Neural progenitor cell (in vitro differentiated cells): ENCODE results near the gene CAMK1G. TPM values are rescaled to one million over a fixed set of nuclear protein-coding genes. Genes with fewer than 3 reads are reported as not detected.

Source experiments
- DNase-seq: peaks from one replicate; pipeline ENCODE4 v3.0.0-alpha.2; 2016; ENCODE audit warnings: low spot score
- H2AFZ ChIP-seq: fragments of 200-600 bp; sonication (generic); replicated peaks from 2 replicates; pipeline ENCODE4 v1.6.1; 2016; ENCODE audit warnings: antibody characterized with exemption
- H3F3A ChIP-seq: fragments of 200-600 bp; sonication (generic); 2 replicates; pipeline ENCODE4 v1.6.1; 2016; ENCODE audit warnings: antibody characterized with exemption, low read depth
- H3K27ac ChIP-seq: fragments of 200-600 bp; sonication (generic); 2 replicates; pipeline ENCODE4 v1.5.1; 2016; ENCODE audit warnings: mild to moderate bottlenecking
- H3K27me3 ChIP-seq: fragments of 200-600 bp; sonication (generic); 2 replicates; pipeline ENCODE4 v1.6.1; 2016; ENCODE audit warnings: mild to moderate bottlenecking, moderate library complexity
- H3K36me3 ChIP-seq: fragments of 200-600 bp; sonication (generic); 2 replicates; pipeline ENCODE4 v1.5.1; 2016
- H3K4me1 ChIP-seq: fragments of 200-600 bp; sonication (generic); 2 replicates; pipeline ENCODE4 v1.6.1; 2016; ENCODE audit warnings: mixed run types
- H3K4me2 ChIP-seq: fragments of 200-600 bp; sonication (generic); 2 replicates; pipeline ENCODE4 v1.6.1; 2016
- H3K4me3 ChIP-seq: fragments of 200-600 bp; sonication (generic); 2 replicates; pipeline ENCODE4 v1.5.1; 2016
- H3K79me2 ChIP-seq: fragments of 200-600 bp; sonication (generic); 2 replicates; pipeline ENCODE4 v1.6.1; 2016; ENCODE audit warnings: low read depth
- H3K9ac ChIP-seq: fragments of 200-600 bp; sonication (generic); 2 replicates; pipeline ENCODE4 v1.6.1; 2016
- H3K9me3 ChIP-seq: fragments of 200-600 bp; sonication (generic); 2 replicates; pipeline ENCODE4 v1.5.1; 2016; ENCODE audit warnings: low read depth
- H4K20me1 ChIP-seq: fragments of 200-600 bp; sonication (generic); 2 replicates; pipeline ENCODE4 v1.6.1; 2016; ENCODE audit warnings: low read depth
- H3K27ac Mint-ChIP-seq: 3 replicates; pipeline ENCODE4 v1.8.0; 2021; ENCODE audit warnings: mixed read lengths
- H3K27me3 Mint-ChIP-seq: 2 replicates; pipeline ENCODE4 v1.8.0; 2022; ENCODE audit warnings: low read depth, mild to moderate bottlenecking, inconsistent platforms, moderate library complexity, mixed read lengths; ENCODE audit not compliant: insufficient read depth
- H3K36me3 Mint-ChIP-seq: 3 replicates; pipeline ENCODE4 v1.8.0; 2021; ENCODE audit warnings: mixed read lengths
- H3K4me1 Mint-ChIP-seq: 3 replicates; pipeline ENCODE4 v1.8.0; 2021; ENCODE audit warnings: mixed read lengths
- H3K4me3 Mint-ChIP-seq: 3 replicates; pipeline ENCODE4 v1.8.0; 2021; ENCODE audit warnings: mild to moderate bottlenecking, moderate library complexity, mixed read lengths
- H3K9me3 Mint-ChIP-seq: 3 replicates; pipeline ENCODE4 v1.8.0; 2020; ENCODE audit warnings: mixed read lengths
- CTCF ChIP-seq: fragments of 200-600 bp; sonication (generic); IDR thresholded peaks from 2 replicates; pipeline ENCODE4 v1.5.1; 2017; ENCODE audit warnings: antibody characterized with exemption, mild to moderate bottlenecking
- EZH2 ChIP-seq: fragments of 200-600 bp; sonication (generic); IDR thresholded peaks from 2 replicates; pipeline ENCODE4 v1.6.1; 2017; ENCODE audit warnings: antibody characterized with exemption, mild to moderate bottlenecking, moderate library complexity
- EZH2phosphoT487 ChIP-seq: fragments of 200-600 bp; sonication (generic); IDR thresholded peaks from 2 replicates; pipeline ENCODE4 v1.6.1; 2017; ENCODE audit warnings: antibody characterized with exemption
- total RNA-seq: library from RNA; depleted of rRNA; stranded (reverse); fragments of >200 nt; gene quantifications from 2 replicates; pipeline ENCODE4 v1.2.3, GENCODE V29; 2015; ENCODE audit warnings: low replicate concordance

CAMK1G gene
- total RNA-seq, 1 donor from 2014 or later = 3.6 TPM

DNA sequence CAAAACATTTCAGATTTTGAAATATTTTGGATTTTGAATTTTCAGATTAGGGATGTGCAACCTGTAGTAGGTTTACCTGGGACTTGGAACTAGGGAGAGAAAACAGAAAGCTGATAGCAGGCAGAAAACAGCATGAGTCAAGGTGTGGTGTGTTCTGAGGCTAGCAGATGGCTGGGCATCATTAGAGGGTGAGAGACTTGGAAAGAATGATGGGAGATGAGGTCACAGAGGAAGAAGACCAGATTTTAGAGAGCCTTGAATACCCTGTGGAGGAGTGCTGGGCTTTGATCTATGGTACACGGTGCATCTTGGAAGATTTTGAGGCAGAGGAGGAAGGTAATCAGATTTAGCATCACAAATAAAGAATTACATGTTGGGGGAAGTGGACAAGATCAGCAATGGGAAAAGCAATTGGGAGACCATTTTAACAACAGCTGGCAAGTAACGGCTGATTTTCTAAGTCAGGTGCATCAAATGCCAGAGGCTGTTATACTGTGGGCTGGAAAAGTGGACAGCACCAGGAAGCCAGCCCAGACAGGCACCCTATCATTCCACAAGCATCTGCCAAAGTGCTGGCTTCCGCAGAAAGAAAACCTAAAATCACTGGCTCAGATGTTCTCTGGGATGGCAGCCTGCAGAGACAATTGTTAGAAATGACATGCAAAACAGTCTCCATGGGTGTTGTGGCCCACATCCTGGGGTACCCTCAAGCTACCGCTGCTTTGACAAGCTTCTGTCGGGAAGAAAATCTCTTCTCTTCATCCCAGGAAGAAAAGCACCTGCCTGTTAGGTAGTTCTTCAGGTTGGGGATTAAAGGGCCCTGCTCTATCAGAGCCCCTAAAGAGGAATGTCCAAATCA, 30.9 kb upstream of the CAMK1G start:
- no peak overlapping the region for H3K27ac Mint-ChIP-seq
- no peak overlapping the region for H3K9ac ChIP-seq
- no peak overlapping the region for H3K4me3 ChIP-seq
- H3K9me3 Mint-ChIP-seq = no peaks in the 10 kb centered on the region
- H3K27me3 ChIP-seq = peaks cover 37% of the 10 kb centered on the region
- TF ChIP-seq EZH2phosphoT487 (no peak), EZH2 (no peak), CTCF (no peak)
- no peak overlapping the region for H2AFZ ChIP-seq
- no peaks in the 10 kb centered on the region for H3K36me3 Mint-ChIP-seq
- peaks cover 25% of the 10 kb centered on the region for H3K4me1 ChIP-seq
- no peak overlapping the region for H3K4me2 ChIP-seq
- H3K79me2 ChIP-seq = no peaks in the 10 kb centered on the region
- no peaks in the 10 kb centered on the region for H3K9me3 ChIP-seq
- peaks cover 6% of the 10 kb centered on the region for H3F3A ChIP-seq
- no peaks in the 10 kb centered on the region for H4K20me1 ChIP-seq
- H3K36me3 ChIP-seq = no peaks in the 10 kb centered on the region
- peaks cover 24% of the 10 kb centered on the region for H3K4me1 Mint-ChIP-seq
- H3K27me3 Mint-ChIP-seq = no peaks in the 10 kb centered on the region
- no peak overlapping the region for H3K27ac ChIP-seq
- H3K4me3 Mint-ChIP-seq = no peak overlapping the region
- no peak for DNase-seq

DNA sequence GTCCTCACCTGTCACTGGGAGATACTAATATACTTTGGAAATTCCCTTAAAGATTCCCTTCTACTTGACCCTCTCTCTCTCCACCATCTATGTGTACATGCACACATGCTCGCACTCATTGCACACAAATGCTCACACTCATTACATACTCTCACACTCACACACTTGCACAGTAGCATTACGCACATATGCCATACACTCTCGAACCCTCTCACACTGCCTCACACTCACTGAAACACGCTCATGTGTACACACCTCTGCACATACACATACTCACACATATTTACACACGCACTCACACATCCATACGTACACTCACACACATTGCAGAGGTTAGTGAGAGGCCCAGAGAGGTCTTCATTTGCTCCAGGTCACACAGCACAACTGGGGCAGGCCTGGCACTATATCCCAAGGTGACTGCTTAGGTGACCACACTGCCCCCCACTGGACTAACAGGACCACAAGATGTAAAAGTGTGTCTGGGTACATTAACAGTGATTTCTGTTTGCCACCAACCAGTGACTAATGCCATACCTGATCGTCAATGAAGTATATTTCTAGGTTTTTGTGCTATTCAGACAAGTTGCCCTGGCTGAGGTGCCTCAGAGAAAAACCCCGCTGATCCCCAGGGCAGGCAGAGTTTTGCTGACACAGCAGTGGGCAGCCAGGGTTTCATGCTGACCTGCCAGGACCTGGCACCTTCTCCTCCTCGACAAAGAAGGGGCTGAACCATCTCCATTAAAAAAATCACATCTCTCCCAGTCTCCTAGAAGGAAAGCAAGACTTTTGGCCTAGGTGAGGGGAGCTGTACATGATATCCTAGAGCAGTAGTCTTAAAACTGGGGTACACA, 28.5 kb upstream of the CAMK1G start:
- Histone ChIP-seq H3F3A (peaks cover 6% of the 10 kb centered on the region), H2AFZ (no peak overlapping the region), H3K27me3 (peaks cover 19% of the 10 kb centered on the region), H4K20me1 (no peaks in the 10 kb centered on the region), H3K27ac (no peak overlapping the region), H3K4me3 (no peak overlapping the region), H3K4me1 (peaks cover 21% of the 10 kb centered on the region), H3K9ac (no peak overlapping the region), H3K79me2 (no peaks in the 10 kb centered on the region), H3K36me3 (no peaks in the 10 kb centered on the region), H3K9me3 (no peaks in the 10 kb centered on the region), H3K4me2 (no peak overlapping the region)
- H3K4me1 Mint-ChIP-seq = peaks cover 8% of the 10 kb centered on the region
- no peaks in the 10 kb centered on the region for H3K9me3 Mint-ChIP-seq
- no peak overlapping the region for H3K27ac Mint-ChIP-seq
- no peak overlapping the region for H3K4me3 Mint-ChIP-seq
- H3K36me3 Mint-ChIP-seq = no peaks in the 10 kb centered on the region
- no peak for DNase-seq
- H3K27me3 Mint-ChIP-seq = no peaks in the 10 kb centered on the region
- TF ChIP-seq EZH2 (no peak), EZH2phosphoT487 (no peak), CTCF (peak; percentile 30)

- H3F3A ChIP-seq = peaks cover 6% of the 10 kb centered on the region
- H3K4me2 ChIP-seq = peak overlapping the region; percentile 5
- no peaks in the 10 kb centered on the region for H3K9me3 ChIP-seq
- no peaks in the 10 kb centered on the region for H4K20me1 ChIP-seq
- H3K79me2 ChIP-seq = no peaks in the 10 kb centered on the region
- H3K27me3 ChIP-seq = peaks cover 9% of the 10 kb centered on the region
- H3K9ac ChIP-seq = no peak overlapping the region
- no peak overlapping the region for H2AFZ ChIP-seq
- no peaks in the 10 kb centered on the region for H3K9me3 Mint-ChIP-seq
- peaks cover 30% of the 10 kb centered on the region for H3K4me1 ChIP-seq
- peaks cover 17% of the 10 kb centered on the region for H3K4me1 Mint-ChIP-seq
- no peak overlapping the region for H3K4me3 Mint-ChIP-seq
- no peak overlapping the region for H3K27ac Mint-ChIP-seq
- H3K36me3 Mint-ChIP-seq = no peaks in the 10 kb centered on the region
- H3K36me3 ChIP-seq = no peaks in the 10 kb centered on the region
- H3K27me3 Mint-ChIP-seq = no peaks in the 10 kb centered on the region
- peak; percentile 47 for DNase-seq
- TF ChIP-seq EZH2 (no peak), EZH2phosphoT487 (no peak), CTCF (no peak)
- H3K4me3 ChIP-seq = no peak overlapping the region
- no peak overlapping the region for H3K27ac ChIP-seq
Observed at GRCh38 chr1:209556162-209556690, 27.3 kb upstream of the CAMK1G start.
